IMR-90 (cell line): ENCODE results near the gene SERF1A.
"Not testable (repeated sequence)": the region's sequence is repeated elsewhere in the genome, so short reads cannot be mapped to it uniquely, and the experiment has no call there.

Experiments used
- RAD21 ChIP-seq: IDR thresholded peaks from 2 replicates; pipeline ENCODE4 v1.6.1; 2012; ENCODE audit warnings: low read length, improper control_type of control experiment
- RFX5 ChIP-seq: IDR thresholded peaks from 2 replicates; pipeline ENCODE4 v1.8.0; 2012; ENCODE audit warnings: low read depth, mild to moderate bottlenecking, low read length, moderate library complexity

DNA sequence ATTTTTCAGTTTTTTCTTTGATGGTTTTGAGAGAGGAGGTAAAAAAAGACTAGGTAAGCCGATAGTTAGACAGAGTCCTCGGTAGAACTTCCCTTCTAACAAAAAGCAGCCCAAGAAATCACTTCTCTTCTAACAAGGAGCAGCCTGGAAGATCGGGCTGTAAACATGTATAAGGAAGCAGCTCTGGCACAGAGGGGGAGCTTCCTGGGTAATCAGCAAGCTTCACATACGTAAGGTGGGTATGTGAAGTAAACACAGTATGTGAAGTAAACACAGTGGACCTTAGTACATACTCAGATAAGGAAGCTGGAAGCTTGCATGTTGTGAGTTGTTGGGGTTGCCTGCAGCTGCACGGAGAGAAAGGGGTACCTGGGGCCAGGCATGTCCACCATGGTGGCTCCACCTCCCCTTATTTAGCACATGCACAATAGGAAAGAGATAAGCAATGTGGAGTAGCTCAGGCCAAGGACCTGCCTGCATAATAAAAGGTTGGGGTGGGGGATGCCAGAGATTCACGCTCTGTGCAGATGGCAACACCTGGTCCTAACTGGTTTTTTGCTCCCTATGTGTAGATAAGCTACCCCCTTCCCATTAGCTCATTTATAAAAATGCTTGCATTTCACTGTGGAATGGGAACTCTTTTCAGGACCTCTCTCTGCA lies 31.4 kb downstream of the SERF1A start:
- not testable (repeated sequence) for TF ChIP-seq RFX5, RAD21
